ENCODE measurements around the gene ZFP64.

ZFP64 gene

GRCh38 chr20:52217689-52218395 is 26.3 kb upstream of the ZFP64 start:
- Histone ChIP-seq H4K20me1 (ENCODE audit: insufficient read depth, low read length) (no peaks in the 10 kb centered on the region), H2AFZ (ENCODE audit: low read depth, low read length) (no peak overlapping the region), H3K4me3 (ENCODE audit: low read length) (no peak overlapping the region), H3K27me3 (ENCODE audit: low read depth, low read length) (peaks cover 2% of the 10 kb centered on the region; the same call in 1 of the 2 replicates), H3K36me3 (replicated peaks; ENCODE audit: low read depth, low read length) (no peaks in the 10 kb centered on the region), H3K9ac (ENCODE audit: low read length) (no peak overlapping the region), H3K27ac (ENCODE audit: low read length) (no peak overlapping the region), H3K9me3 (ENCODE audit: insufficient read depth, low read length) (peaks cover 15% of the 10 kb centered on the region; the same call in 1 of the 2 replicates), H3K4me2 (ENCODE audit: low read length) (no peak overlapping the region), H3K4me1 (ENCODE audit: low read length) (no peaks in the 10 kb centered on the region), H3K79me2 (ENCODE audit: low read length) (no peaks in the 10 kb centered on the region)
- TF ChIP-seq CTCF (IDR thresholded peaks at IDR 0.05; ENCODE audit: low read depth, low read length) (no peak), EZH2phosphoT487 (IDR thresholded peaks at IDR 0.05; ENCODE audit: low read depth) (no peak)

- no peak overlapping the region for H3K4me2 ChIP-seq (ENCODE audit: low read length)
- H3K79me2 ChIP-seq (ENCODE audit: low read length) = no peaks in the 10 kb centered on the region
- H3K4me3 ChIP-seq (ENCODE audit: low read length) = no peak overlapping the region
- no peaks in the 10 kb centered on the region for H4K20me1 ChIP-seq (ENCODE audit: insufficient read depth, low read length)
- H2AFZ ChIP-seq (ENCODE audit: low read depth, low read length) = no peak overlapping the region
- H3K4me1 ChIP-seq (ENCODE audit: low read length) = no peaks in the 10 kb centered on the region
- no peak overlapping the region for H3K9ac ChIP-seq (ENCODE audit: low read length)
- peaks cover 9% of the 10 kb centered on the region; the same call in 1 of the 2 replicates for H3K9me3 ChIP-seq (ENCODE audit: insufficient read depth, low read length)
- TF ChIP-seq EZH2phosphoT487 (IDR thresholded peaks at IDR 0.05; ENCODE audit: low read depth) = no peak
- no peak for TF ChIP-seq CTCF (IDR thresholded peaks at IDR 0.05; ENCODE audit: low read depth, low read length)
- peaks cover 8% of the 10 kb centered on the region; the same call in 1 of the 2 replicates for H3K27me3 ChIP-seq (ENCODE audit: low read depth, low read length)
- H3K27ac ChIP-seq (ENCODE audit: low read length) = no peak overlapping the region
- no peaks in the 10 kb centered on the region for H3K36me3 ChIP-seq (replicated peaks; ENCODE audit: low read depth, low read length)
These were observed 22.4 kb upstream of the ZFP64 start for GRCh38 chr20:52213995-52214394.

- Histone ChIP-seq H3K4me3 (ENCODE audit: low read length) (no peak overlapping the region), H3K4me1 (ENCODE audit: low read length) (no peaks in the 10 kb centered on the region), H3K4me2 (ENCODE audit: low read length) (no peak overlapping the region), H4K20me1 (ENCODE audit: insufficient read depth, low read length) (no peaks in the 10 kb centered on the region), H3K36me3 (replicated peaks; ENCODE audit: low read depth, low read length) (no peaks in the 10 kb centered on the region), H3K9ac (ENCODE audit: low read length) (no peak overlapping the region), H2AFZ (ENCODE audit: low read depth, low read length) (no peak overlapping the region), H3K27ac (ENCODE audit: low read length) (no peak overlapping the region), H3K79me2 (ENCODE audit: low read length) (no peaks in the 10 kb centered on the region), H3K27me3 (ENCODE audit: low read depth, low read length) (peaks cover 8% of the 10 kb centered on the region; the same call in 1 of the 2 replicates), H3K9me3 (ENCODE audit: insufficient read depth, low read length) (peaks cover 9% of the 10 kb centered on the region; the same call in 1 of the 2 replicates)
- TF ChIP-seq CTCF (IDR thresholded peaks at IDR 0.05; ENCODE audit: low read depth, low read length) = no peak
- no peak for TF ChIP-seq EZH2phosphoT487 (IDR thresholded peaks at IDR 0.05; ENCODE audit: low read depth)
These were observed 21.4 kb upstream of the ZFP64 start for GRCh38 chr20:52212943-52213342.

- H3K4me1 ChIP-seq (ENCODE audit: low read length) = no peaks in the 10 kb centered on the region
- H2AFZ ChIP-seq (ENCODE audit: low read depth, low read length) = no peak overlapping the region
- no peak overlapping the region for H3K27ac ChIP-seq (ENCODE audit: low read length)
- H3K4me2 ChIP-seq (ENCODE audit: low read length) = no peak overlapping the region
- no peak overlapping the region for H3K9ac ChIP-seq (ENCODE audit: low read length)
- TF ChIP-seq CTCF (IDR thresholded peaks at IDR 0.05; ENCODE audit: low read depth, low read length) = no peak
- TF ChIP-seq EZH2phosphoT487 (IDR thresholded peaks at IDR 0.05; ENCODE audit: low read depth) = no peak
- H3K36me3 ChIP-seq (replicated peaks; ENCODE audit: low read depth, low read length) = no peaks in the 10 kb centered on the region
- H3K27me3 ChIP-seq (ENCODE audit: low read depth, low read length) = peaks cover 8% of the 10 kb centered on the region; the same call in 1 of the 2 replicates
- no peak overlapping the region for H3K4me3 ChIP-seq (ENCODE audit: low read length)
- H3K79me2 ChIP-seq (ENCODE audit: low read length) = no peaks in the 10 kb centered on the region
- H3K9me3 ChIP-seq (ENCODE audit: insufficient read depth, low read length) = peaks cover 7% of the 10 kb centered on the region; the same call in 1 of the 2 replicates
- H4K20me1 ChIP-seq (ENCODE audit: insufficient read depth, low read length) = no peaks in the 10 kb centered on the region
These were observed 18.7 kb upstream of the ZFP64 start for GRCh38 chr20:52210037-52210990.
